Measurements from ENCODE around the gene UGT1A4. TPM values are rescaled to one million over a fixed set of nuclear protein-coding genes. Genes with fewer than 3 reads are reported as not detected.

The UGT1A4 gene
- total RNA-seq, 1 experiment from 2014 or later: not detected

DNA sequence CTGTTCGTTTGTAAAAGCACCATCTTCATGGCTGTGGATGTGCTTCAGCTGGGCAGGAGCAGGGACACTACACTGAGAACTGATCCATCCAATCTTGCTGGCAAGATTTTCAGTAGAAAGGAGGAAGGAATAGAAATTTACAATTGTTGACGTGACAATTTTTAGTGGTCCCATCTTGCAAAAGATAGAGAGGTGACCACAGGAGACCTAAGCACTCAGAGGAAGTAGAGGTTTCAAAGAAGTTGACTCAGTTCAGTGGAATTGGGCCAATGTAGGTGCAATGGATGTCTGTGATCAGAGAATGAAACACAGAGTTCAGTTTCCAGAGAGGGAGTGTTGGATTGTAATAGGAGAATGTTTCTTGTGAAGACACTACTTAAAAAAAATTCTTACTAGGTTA lies 4.4 kb upstream of the UGT1A4 start:
- no peaks in the 10 kb centered on the region for H3K9me3 ChIP-seq (ENCODE audit: control insufficient read depth, low read depth, low read length)
- H4K20me1 ChIP-seq (ENCODE audit: control insufficient read depth, insufficient read depth, insufficient read length): no peaks in the 10 kb centered on the region
- no peak for DNase-seq
- no peaks in the 10 kb centered on the region for H3K27me3 ChIP-seq (ENCODE audit: insufficient read depth, low read length)
- no peak overlapping the region for H3K4me2 ChIP-seq (ENCODE audit: insufficient read depth, insufficient read length, low read length)
- no peaks in the 10 kb centered on the region for H3K4me1 ChIP-seq (ENCODE audit: insufficient read depth, low read length)
- H3K79me2 ChIP-seq (ENCODE audit: insufficient read depth, low read length): no peaks in the 10 kb centered on the region
- no peak overlapping the region for H3K4ac ChIP-seq (ENCODE audit: low read depth, low read length)
- H2BK5ac ChIP-seq (ENCODE audit: insufficient read length, low read length): no peak overlapping the region
- H3K9ac ChIP-seq (ENCODE audit: extremely low read depth, insufficient read length, low read length): no peak overlapping the region
- H3K79me1 ChIP-seq (ENCODE audit: insufficient read depth, low read depth, low read length, poor library complexity, severe bottlenecking): no peaks in the 10 kb centered on the region
- no peak overlapping the region for H4K5ac ChIP-seq (ENCODE audit: insufficient read length, low read depth, low read length)
- H3K27ac Mint-ChIP-seq: no peak overlapping the region
- H3K4me3 Mint-ChIP-seq: no peak overlapping the region
- no peak overlapping the region for H2BK120ac ChIP-seq (ENCODE audit: low read depth, low read length, poor library complexity, severe bottlenecking)
- H3K9me3 Mint-ChIP-seq: peaks cover 3 to 6% of the 10 kb centered on the region in 2 experiments; a peak in 2 of 5 replicates
- no peak overlapping the region for H3K27ac ChIP-seq (ENCODE audit: insufficient read length, low read depth, low read length)
- no peak overlapping the region for H4K8ac ChIP-seq (replicated peaks; ENCODE audit: insufficient read length, low read depth, low read length)
- no peak overlapping the region for H2BK12ac ChIP-seq (ENCODE audit: insufficient read length, low read depth, low read length)
- no peaks in the 10 kb centered on the region for H3K23me2 ChIP-seq (ENCODE audit: insufficient read length, low read depth, low read length, poor library complexity, severe bottlenecking)
- no peak overlapping the region for H3K56ac ChIP-seq (ENCODE audit: insufficient read length, low read depth, low read length)
- no peak overlapping the region for H2BK20ac ChIP-seq (ENCODE audit: low read depth, low read length, poor library complexity, severe bottlenecking)
- H3K27me3 Mint-ChIP-seq (ENCODE audit: low read depth): peaks cover 10% of the 10 kb centered on the region
- peaks cover 7% of the 10 kb centered on the region in 2 experiments for H3K4me1 Mint-ChIP-seq
- TF ChIP-seq, protein P1, sequence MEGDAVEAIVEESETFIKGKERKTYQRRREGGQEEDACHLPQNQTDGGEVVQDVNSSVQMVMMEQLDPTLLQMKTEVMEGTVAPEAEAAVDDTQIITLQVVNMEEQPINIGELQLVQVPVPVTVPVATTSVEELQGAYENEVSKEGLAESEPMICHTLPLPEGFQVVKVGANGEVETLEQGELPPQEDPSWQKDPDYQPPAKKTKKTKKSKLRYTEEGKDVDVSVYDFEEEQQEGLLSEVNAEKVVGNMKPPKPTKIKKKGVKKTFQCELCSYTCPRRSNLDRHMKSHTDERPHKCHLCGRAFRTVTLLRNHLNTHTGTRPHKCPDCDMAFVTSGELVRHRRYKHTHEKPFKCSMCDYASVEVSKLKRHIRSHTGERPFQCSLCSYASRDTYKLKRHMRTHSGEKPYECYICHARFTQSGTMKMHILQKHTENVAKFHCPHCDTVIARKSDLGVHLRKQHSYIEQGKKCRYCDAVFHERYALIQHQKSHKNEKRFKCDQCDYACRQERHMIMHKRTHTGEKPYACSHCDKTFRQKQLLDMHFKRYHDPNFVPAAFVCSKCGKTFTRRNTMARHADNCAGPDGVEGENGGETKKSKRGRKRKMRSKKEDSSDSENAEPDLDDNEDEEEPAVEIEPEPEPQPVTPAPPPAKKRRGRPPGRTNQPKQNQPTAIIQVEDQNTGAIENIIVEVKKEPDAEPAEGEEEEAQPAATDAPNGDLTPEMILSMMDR (conservative IDR thresholded peaks at IDR 0.05): no peak
- no peak overlapping the region for H3T11ph ChIP-seq (ENCODE audit: low read length)
- WGBS (ENCODE audit: extremely low coverage, insufficient read length, low lambda C conversion rate): no CpG with 5 or more reads among the region's 2 CpGs
- H3K18ac ChIP-seq (ENCODE audit: insufficient read length, low read depth, low read length): no peak overlapping the region
- H3K23ac ChIP-seq (ENCODE audit: insufficient read length, low read depth, low read length): no peak overlapping the region
- H3K14ac ChIP-seq (ENCODE audit: insufficient read depth, low read length): no peak overlapping the region; the same call in 1 of the 2 replicates
- H3K36me3 Mint-ChIP-seq (ENCODE audit: insufficient read depth in 1 of 3, low read depth in 3 of 3): no peaks in the 10 kb centered on the region
- H2AK5ac ChIP-seq (ENCODE audit: insufficient read length, low read length): no peak overlapping the region
- H2AFZ ChIP-seq (ENCODE audit: low read length): no peak overlapping the region
- no peak overlapping the region for H4K91ac ChIP-seq (ENCODE audit: insufficient read length, low read depth, low read length)
- no peak overlapping the region for H2BK15ac ChIP-seq (ENCODE audit: low read depth, low read length)
